GM23248 (cell line): Measurements from ENCODE around the gene RAB23. TPM values are rescaled to one million over a fixed set of nuclear protein-coding genes. Genes with fewer than 3 reads are reported as not detected.

Source experiments
- DNase-seq: peaks from one replicate; pipeline ENCODE4 v3.0.0-alpha.2; 2015
- H2AFZ ChIP-seq: fragments of 200-600 bp; sonication (generic); 2 replicates; pipeline ENCODE4 v1.6.1; 2016; ENCODE audit warnings: antibody characterized with exemption
- H3F3A ChIP-seq: fragments of 200-600 bp; sonication (generic); 2 replicates; pipeline ENCODE4 v1.6.1; 2016; ENCODE audit warnings: mild to moderate bottlenecking, antibody characterized with exemption, mixed run types; ENCODE audit not compliant: insufficient read depth
- H3K27ac ChIP-seq: fragments of 200-600 bp; sonication (generic); 2 replicates; pipeline ENCODE4 v1.5.1; 2016; ENCODE audit warnings: mild to moderate bottlenecking
- H3K27me3 ChIP-seq: fragments of 200-600 bp; sonication (generic); replicated peaks from 2 replicates; pipeline ENCODE4 v1.6.1; 2016; ENCODE audit warnings: mild to moderate bottlenecking; ENCODE audit not compliant: insufficient read depth
- H3K36me3 ChIP-seq: fragments of 200-600 bp; sonication (generic); 2 replicates; pipeline ENCODE4 v1.6.1; 2016; ENCODE audit warnings: low read depth, mild to moderate bottlenecking
- H3K4me1 ChIP-seq: fragments of 200-600 bp; sonication (generic); 2 replicates; pipeline ENCODE4 v1.6.1; 2016; ENCODE audit warnings: mild to moderate bottlenecking; ENCODE audit not compliant: insufficient read depth
- H3K4me2 ChIP-seq: fragments of 200-600 bp; sonication (generic); one replicate; pipeline ENCODE4 v1.6.1; 2016; ENCODE audit warnings: mild to moderate bottlenecking; ENCODE audit not compliant: unreplicated experiment
- H3K4me3 ChIP-seq: fragments of 200-600 bp; sonication (generic); 2 replicates; pipeline ENCODE4 v1.5.1; 2016; ENCODE audit warnings: mild to moderate bottlenecking
- H3K79me2 ChIP-seq: fragments of 200-600 bp; sonication (generic); 2 replicates; pipeline ENCODE4 v1.6.1; 2016; ENCODE audit warnings: mild to moderate bottlenecking; ENCODE audit not compliant: insufficient read depth
- H3K9ac ChIP-seq: fragments of 200-600 bp; sonication (generic); 2 replicates; pipeline ENCODE4 v1.6.1; 2016; ENCODE audit warnings: mild to moderate bottlenecking
- H3K9me2 ChIP-seq: fragments of 200-600 bp; sonication (generic); 2 replicates; pipeline ENCODE4 v1.6.1; 2016; ENCODE audit warnings: mixed run types, mild to moderate bottlenecking, moderate library complexity; ENCODE audit not compliant: insufficient read depth
- H3K9me3 ChIP-seq: fragments of 200-600 bp; sonication (generic); one replicate; pipeline ENCODE4 v1.6.1; 2017; ENCODE audit warnings: low read depth
- H4K20me1 ChIP-seq: fragments of 200-600 bp; sonication (generic); 2 replicates; pipeline ENCODE4 v1.6.0; 2016; ENCODE audit not compliant: insufficient read depth
- EZH2 ChIP-seq: fragments of 200-600 bp; sonication (generic); IDR thresholded peaks from 2 replicates; pipeline ENCODE4 v1.6.1; 2018; ENCODE audit warnings: antibody characterized with exemption, mild to moderate bottlenecking; ENCODE audit not compliant: insufficient read depth, poor library complexity, severe bottlenecking
- EZH2phosphoT487 ChIP-seq: fragments of 200-600 bp; sonication (generic); IDR thresholded peaks from 2 replicates; pipeline ENCODE4 v1.6.1; 2018; ENCODE audit warnings: antibody characterized with exemption, moderate library complexity, mild to moderate bottlenecking, low read depth; ENCODE audit not compliant: insufficient read depth
- WGBS, 2 experiments: methylation state at CpG; one replicate each; pipeline ENCODE4 v1.1.6; 2015 to 2017; ENCODE audit warnings: low lambda C conversion rate in 2 of 2, low coverage in 1 of 2; ENCODE audit errors: missing lambda C conversion rate in 2 of 2; 5-methylcytosine and 5-hydroxymethylcytosine counted together
- in situ Hi-C: fragments of 300-500 bp; cut with MboI; formaldehyde crosslinking; loops from 2 replicates; pipeline ENCODE4 v1.15.0; 2020
- polyA plus RNA-seq: library from polyadenylated mRNA; unstranded; fragments of >200 nt; fragmentation: Nextera tagmentation; extraction: Ambion mirVana; gene quantifications from 2 replicates; pipeline ENCODE4 v1.2.1, GENCODE V29; 2016
- total RNA-seq: library from RNA; depleted of rRNA; stranded (reverse); fragments of >200 nt; shearing (Covaris generic); gene quantifications from 2 replicates; pipeline ENCODE4 v1.2.3, GENCODE V29; 2014

Gene RAB23
- total and polyA plus RNA-seq, 2 experiments from 2014 or later, result 46.9 to 78.6 TPM

DNA sequence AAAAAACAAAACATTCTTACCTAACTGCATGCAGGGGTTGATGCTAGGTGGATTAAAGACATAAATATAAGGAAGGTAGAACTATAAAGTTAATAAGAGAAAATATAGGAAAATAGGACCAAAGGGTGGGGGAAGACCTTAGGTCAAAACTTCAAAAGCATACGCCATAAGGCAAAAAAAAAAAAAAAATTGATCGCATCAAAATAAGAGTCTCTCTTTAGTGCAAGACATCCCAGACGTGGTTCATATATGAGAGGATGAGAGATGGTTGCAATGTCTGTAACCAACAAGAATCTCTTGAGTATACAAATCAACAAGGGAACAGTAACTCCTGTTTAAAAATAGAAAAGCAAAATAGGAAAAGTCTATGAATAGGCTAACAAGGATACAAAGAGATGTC is 41.5 kb downstream of the RAB23 start:
- no peaks in the 10 kb centered on the region for H3K9me3 ChIP-seq
- H3K4me1 ChIP-seq, result peaks cover 46% of the 10 kb centered on the region
- in situ Hi-C loops, result no loop called here
- H2AFZ ChIP-seq, result no peak overlapping the region
- H3K4me3 ChIP-seq, result no peak overlapping the region
- no peaks in the 10 kb centered on the region for H3K27me3 ChIP-seq
- no peaks in the 10 kb centered on the region for H3K9me2 ChIP-seq
- TF ChIP-seq EZH2 (no peak), EZH2phosphoT487 (no peak)
- 94 to 98% methylated on average over 3 of the region's 3 CpGs for WGBS, 2 experiments
- peaks cover 95% of the 10 kb centered on the region for H3F3A ChIP-seq
- no peak overlapping the region for H3K4me2 ChIP-seq
- peaks cover 97% of the 10 kb centered on the region for H3K79me2 ChIP-seq
- H3K9ac ChIP-seq, result no peak overlapping the region
- H3K36me3 ChIP-seq, result peaks cover 44% of the 10 kb centered on the region
- no peak for DNase-seq
- no peaks in the 10 kb centered on the region for H4K20me1 ChIP-seq
- peak overlapping the region; percentile 12; the same call in 1 of the 2 replicates for H3K27ac ChIP-seq

DNA sequence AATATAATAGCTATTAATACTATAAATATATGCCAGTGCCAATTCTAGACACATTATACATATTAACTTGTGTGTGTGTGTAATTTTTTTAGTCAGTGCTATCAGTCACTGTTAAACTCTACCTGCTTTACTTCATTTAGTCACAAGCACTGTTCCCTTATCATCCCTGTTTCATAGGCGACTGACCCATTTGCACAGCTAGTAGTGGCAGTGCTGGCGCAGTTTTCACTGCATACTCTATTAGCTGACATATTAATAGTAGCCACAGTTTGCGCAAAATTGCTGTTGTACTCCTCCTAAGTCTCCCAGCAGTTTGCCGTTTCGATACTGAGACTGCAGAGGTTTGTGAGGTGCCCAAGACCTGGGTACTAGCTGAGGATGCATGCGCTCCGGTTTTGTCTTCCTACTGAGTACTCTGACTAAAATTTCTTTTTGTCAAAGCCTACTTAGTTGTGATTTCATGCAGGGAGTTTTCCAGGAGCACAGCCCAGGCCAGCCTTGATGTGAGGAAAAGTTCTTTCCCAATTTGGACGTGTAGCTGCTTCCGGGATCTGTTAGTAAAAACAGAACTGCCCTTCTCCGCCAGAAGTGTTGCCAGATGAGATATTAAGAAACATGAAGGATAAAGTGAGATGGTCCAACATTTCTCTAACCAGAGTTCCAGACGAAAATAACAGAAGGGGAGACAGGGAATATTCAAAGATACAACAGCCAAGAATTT is 44.4 kb downstream of the RAB23 start:
- H3K9ac ChIP-seq, result peak overlapping the region; percentile 44
- in situ Hi-C loops, result loop anchor here (5.0 kb wide), 1 partner anchor 140 kb away; the partner anchor contains the start of gene PRIM2
- H3K4me3 ChIP-seq, result peak overlapping the region; percentile 54
- H3K27ac ChIP-seq, result peak overlapping the region; percentile 54
- TF ChIP-seq EZH2 (no peak), EZH2phosphoT487 (no peak)
- peak overlapping the region; percentile 94 for H3K4me2 ChIP-seq
- H3F3A ChIP-seq, result peaks cover 94% of the 10 kb centered on the region
- H3K4me1 ChIP-seq, result peaks cover 51% of the 10 kb centered on the region
- no peaks in the 10 kb centered on the region for H3K9me3 ChIP-seq
- peaks cover 18% of the 10 kb centered on the region for H3K36me3 ChIP-seq
- H2AFZ ChIP-seq, result peak overlapping the region; percentile 33
- no peaks in the 10 kb centered on the region for H3K27me3 ChIP-seq
- no peaks in the 10 kb centered on the region for H4K20me1 ChIP-seq
- peaks cover 99% of the 10 kb centered on the region for H3K79me2 ChIP-seq
- DNase-seq, result peak; percentile 67
- H3K9me2 ChIP-seq, result no peaks in the 10 kb centered on the region
- 19 to 27% methylated on average over 11 of the region's 11 CpGs for WGBS, 2 experiments

DNA sequence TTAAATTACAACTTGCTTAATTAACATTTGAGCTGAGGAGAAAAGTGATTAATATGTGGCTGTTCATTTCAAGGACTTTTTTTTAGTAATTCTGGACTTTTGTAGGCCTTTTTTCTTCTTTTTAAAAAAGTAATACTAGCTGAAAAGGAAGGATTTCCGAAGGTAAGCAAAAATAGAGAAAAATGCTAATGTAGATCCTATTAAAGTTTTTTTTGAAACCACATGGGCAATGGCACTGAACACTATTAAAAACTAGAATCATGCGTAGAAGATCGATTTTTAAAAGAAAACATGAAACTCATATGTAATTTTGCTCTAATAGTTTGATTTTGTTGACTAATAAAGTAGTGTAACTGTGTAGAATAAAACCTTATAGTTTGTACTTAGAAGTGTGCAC is 47.6 kb downstream of the RAB23 start:
- no peak for TF ChIP-seq EZH2
- no peak for TF ChIP-seq EZH2phosphoT487

DNA sequence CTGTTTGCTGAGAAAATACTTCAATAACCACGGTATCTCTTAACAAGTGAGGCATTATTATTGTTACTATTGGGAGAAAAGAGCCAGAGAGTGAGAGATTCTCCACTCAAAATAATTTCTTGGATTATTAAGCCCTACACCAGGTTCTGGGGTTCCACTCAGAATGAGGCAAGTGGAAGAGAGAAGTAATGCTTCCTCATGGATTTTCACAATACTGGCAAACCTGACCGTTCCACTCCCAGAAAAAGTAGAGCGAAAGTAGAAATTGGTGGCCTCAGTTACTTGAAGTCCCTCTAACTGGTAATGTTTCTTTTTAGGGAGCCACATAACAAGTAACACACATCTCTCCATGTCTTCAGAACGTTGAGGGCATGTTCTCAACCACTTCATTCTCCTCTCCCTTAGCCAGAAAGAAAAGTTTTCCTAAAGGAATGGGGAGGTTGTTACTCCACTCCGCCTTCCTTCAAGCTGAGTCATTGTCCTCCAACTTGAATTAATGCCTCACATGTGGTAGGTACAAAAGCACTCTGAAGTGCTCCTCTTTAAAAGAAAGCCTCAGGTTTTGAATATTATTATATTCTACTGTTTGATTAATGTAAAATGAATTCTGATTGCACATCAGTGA is 48.1 kb downstream of the RAB23 start:
- peak; percentile 84 for DNase-seq
- 0 out of 2 replicates have a peak, but pooled peaks cover 3% of the 10 kb centered on the region for H3K36me3 ChIP-seq
- peaks cover 70% of the 10 kb centered on the region for H3F3A ChIP-seq
- H2AFZ ChIP-seq, result 0 out of 2 replicates have a peak overlapping the region, but pooled peaks have one; percentile 83
- H3K79me2 ChIP-seq, result peaks cover 79% of the 10 kb centered on the region
- H4K20me1 ChIP-seq, result no peaks in the 10 kb centered on the region
- in situ Hi-C loops, result no loop called here
- WGBS, 2 experiments, result 0 to 1% methylated on average over 5 of the region's 5 CpGs
- no peak for TF ChIP-seq EZH2phosphoT487
- TF ChIP-seq EZH2, result no peak
- peak overlapping the region; percentile 84 for H3K27ac ChIP-seq
- H3K27me3 ChIP-seq, result no peaks in the 10 kb centered on the region
- peak overlapping the region; percentile 94 for H3K4me2 ChIP-seq
- H3K9ac ChIP-seq, result peak overlapping the region; percentile 96
- H3K4me3 ChIP-seq, result peak overlapping the region; percentile 98
- H3K9me3 ChIP-seq, result no peaks in the 10 kb centered on the region
- no peaks in the 10 kb centered on the region for H3K9me2 ChIP-seq
- H3K4me1 ChIP-seq, result peaks cover 49% of the 10 kb centered on the region

More for the DNA sequence above, 47.6 kb downstream of the RAB23 start:
- Histone ChIP-seq H2AFZ (no peak overlapping the region), H3K4me2 (peak overlapping the region; percentile 94), H4K20me1 (no peaks in the 10 kb centered on the region), H3K9me3 (no peaks in the 10 kb centered on the region), H3F3A (peaks cover 74% of the 10 kb centered on the region), H3K79me2 (peaks cover 84% of the 10 kb centered on the region), H3K27me3 (no peaks in the 10 kb centered on the region), H3K9ac (peak overlapping the region; percentile 96), H3K4me1 (peaks cover 54% of the 10 kb centered on the region), H3K4me3 (peak overlapping the region; percentile 98), H3K36me3 (0 out of 2 replicates have a peak, but pooled peaks cover 3% of the 10 kb centered on the region), H3K27ac (peak overlapping the region; percentile 84), H3K9me2 (no peaks in the 10 kb centered on the region)
- in situ Hi-C loops, result no loop called here
- WGBS, 2 experiments, result 41 to 45% methylated on average over 3 of the region's 3 CpGs
- no peak for DNase-seq
